ENCODE measurements around the gene IFI16.

- TF ChIP-seq, protein P1, sequence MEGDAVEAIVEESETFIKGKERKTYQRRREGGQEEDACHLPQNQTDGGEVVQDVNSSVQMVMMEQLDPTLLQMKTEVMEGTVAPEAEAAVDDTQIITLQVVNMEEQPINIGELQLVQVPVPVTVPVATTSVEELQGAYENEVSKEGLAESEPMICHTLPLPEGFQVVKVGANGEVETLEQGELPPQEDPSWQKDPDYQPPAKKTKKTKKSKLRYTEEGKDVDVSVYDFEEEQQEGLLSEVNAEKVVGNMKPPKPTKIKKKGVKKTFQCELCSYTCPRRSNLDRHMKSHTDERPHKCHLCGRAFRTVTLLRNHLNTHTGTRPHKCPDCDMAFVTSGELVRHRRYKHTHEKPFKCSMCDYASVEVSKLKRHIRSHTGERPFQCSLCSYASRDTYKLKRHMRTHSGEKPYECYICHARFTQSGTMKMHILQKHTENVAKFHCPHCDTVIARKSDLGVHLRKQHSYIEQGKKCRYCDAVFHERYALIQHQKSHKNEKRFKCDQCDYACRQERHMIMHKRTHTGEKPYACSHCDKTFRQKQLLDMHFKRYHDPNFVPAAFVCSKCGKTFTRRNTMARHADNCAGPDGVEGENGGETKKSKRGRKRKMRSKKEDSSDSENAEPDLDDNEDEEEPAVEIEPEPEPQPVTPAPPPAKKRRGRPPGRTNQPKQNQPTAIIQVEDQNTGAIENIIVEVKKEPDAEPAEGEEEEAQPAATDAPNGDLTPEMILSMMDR (IDR thresholded peaks at IDR 0.05): no peak
- TF ChIP-seq POLR2AphosphoS5 (IDR thresholded peaks at IDR 0.05): peak; percentile 46 to 64 (median 52)
Observed at GRCh38 chr1:159012495-159012894, 2.8 kb downstream of the IFI16 start.
